GM20000 (cell line): ENCODE measurements around the gene EGLN1.

Experiments used
- DNase-seq: peaks from one replicate; pipeline ENCODE4 v3.0.0; 2012; ENCODE audit warnings: low spot score
- TF ChIP-seq, protein P1 (sequence below): IDR thresholded peaks from 2 replicates; pipeline ENCODE4 v1.5.1; 2012; ENCODE audit warnings: mild to moderate bottlenecking, control low read depth; ENCODE audit errors: extremely low read depth, missing control alignments

EGLN1 gene

DNA sequence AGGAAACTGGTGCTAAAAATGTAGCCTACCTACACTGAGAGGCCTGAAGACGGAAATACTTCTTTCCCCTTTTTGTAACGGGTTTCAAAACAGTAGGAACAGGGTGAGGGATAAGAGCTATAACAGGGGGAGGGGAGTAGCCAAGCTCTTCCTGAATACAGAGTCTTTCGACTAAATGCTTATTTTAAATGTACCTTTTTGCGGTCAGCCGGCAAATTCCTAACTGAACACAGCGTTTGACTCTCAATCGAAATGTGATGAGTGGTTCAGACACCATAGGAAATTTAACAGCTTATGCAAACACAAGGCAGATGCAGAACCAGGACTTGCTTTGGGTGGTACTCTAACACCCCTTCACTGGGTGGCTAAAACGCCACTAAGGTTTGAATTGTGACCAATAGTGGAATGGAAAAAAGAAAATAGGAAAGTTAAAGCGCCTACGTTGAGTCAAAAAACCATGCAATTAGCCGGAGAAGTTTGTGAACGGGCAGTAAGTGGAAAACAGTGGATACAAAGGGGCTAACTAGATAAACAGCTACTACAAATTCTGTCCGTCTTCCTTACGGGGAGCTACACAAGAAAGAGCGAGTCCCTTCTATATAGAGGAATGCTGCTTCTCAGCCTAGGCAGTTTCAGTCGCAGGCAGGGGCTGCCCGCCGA lies 1.7 kb downstream of the EGLN1 start:
- no peak for DNase-seq
- TF ChIP-seq, protein P1, sequence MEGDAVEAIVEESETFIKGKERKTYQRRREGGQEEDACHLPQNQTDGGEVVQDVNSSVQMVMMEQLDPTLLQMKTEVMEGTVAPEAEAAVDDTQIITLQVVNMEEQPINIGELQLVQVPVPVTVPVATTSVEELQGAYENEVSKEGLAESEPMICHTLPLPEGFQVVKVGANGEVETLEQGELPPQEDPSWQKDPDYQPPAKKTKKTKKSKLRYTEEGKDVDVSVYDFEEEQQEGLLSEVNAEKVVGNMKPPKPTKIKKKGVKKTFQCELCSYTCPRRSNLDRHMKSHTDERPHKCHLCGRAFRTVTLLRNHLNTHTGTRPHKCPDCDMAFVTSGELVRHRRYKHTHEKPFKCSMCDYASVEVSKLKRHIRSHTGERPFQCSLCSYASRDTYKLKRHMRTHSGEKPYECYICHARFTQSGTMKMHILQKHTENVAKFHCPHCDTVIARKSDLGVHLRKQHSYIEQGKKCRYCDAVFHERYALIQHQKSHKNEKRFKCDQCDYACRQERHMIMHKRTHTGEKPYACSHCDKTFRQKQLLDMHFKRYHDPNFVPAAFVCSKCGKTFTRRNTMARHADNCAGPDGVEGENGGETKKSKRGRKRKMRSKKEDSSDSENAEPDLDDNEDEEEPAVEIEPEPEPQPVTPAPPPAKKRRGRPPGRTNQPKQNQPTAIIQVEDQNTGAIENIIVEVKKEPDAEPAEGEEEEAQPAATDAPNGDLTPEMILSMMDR = no peak

DNA sequence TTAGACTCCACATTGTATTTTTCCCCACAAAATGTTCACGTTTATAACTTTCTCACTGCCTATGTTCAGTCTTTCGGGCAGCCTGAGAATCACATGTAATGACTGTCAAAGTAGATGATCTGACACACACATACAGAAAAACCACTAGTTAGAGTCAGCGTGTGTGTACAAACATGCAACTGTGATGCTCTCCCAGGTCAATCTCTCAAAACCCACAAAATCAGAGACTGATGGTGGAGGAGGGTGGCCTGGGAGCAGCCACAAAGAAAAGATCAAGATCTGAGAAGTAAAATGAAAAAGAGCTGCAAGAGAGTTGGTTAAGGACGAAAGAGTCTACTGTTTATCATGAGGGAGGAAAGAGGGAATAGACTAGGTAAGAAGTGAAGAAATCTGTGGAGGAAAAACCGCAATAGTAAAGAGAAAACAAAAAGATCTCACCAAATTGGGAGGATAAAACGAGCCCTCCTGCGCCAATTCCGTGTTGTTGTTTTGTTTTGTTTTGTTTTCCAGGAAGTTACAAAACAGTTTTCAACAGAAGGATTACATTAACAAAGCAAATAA lies 2.3 kb downstream of the EGLN1 start:
- no peak for DNase-seq
- TF ChIP-seq, protein P1 = no peak

DNA sequence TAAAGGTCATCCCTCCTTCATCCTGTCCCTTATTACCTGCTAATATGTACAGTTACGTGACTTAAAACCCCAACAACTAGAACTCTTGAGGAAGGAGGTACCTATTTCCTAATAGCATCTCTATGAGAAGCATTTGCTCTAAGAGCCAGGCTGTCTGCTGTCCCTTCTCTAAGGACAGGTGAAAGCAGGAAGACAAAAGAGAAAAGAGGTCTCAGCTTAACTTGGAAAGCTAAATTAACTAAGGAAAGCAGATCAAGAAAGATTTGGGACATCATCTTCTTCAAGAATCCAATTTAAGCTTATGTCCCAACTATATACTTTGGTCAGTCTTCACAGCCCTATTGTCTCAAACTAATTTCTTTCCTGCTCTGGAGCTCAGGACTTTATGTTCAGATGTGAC lies 2.9 kb downstream of the EGLN1 start:
- no peak for DNase-seq
- TF ChIP-seq, protein P1 = no peak

- DNase-seq = no peak
- TF ChIP-seq, protein P1 = no peak
These were observed 3.4 kb downstream of the EGLN1 start for GRCh38 chr1:231418741-231419107.

- DNase-seq = no peak
- TF ChIP-seq, protein P1 = no peak
These were observed 3.9 kb downstream of the EGLN1 start for GRCh38 chr1:231418101-231418740.

- TF ChIP-seq, protein P1 = no peak
- no peak for DNase-seq
These were observed 4.6 kb downstream of the EGLN1 start for GRCh38 chr1:231417513-231417912.

GRCh38 chr1:231416901-231417300 lies 5.2 kb downstream of the EGLN1 start:
- no peak for DNase-seq
- TF ChIP-seq, protein P1 = no peak
